Measurements from ENCODE around the gene NUDT16.

NUDT16 gene

DNA sequence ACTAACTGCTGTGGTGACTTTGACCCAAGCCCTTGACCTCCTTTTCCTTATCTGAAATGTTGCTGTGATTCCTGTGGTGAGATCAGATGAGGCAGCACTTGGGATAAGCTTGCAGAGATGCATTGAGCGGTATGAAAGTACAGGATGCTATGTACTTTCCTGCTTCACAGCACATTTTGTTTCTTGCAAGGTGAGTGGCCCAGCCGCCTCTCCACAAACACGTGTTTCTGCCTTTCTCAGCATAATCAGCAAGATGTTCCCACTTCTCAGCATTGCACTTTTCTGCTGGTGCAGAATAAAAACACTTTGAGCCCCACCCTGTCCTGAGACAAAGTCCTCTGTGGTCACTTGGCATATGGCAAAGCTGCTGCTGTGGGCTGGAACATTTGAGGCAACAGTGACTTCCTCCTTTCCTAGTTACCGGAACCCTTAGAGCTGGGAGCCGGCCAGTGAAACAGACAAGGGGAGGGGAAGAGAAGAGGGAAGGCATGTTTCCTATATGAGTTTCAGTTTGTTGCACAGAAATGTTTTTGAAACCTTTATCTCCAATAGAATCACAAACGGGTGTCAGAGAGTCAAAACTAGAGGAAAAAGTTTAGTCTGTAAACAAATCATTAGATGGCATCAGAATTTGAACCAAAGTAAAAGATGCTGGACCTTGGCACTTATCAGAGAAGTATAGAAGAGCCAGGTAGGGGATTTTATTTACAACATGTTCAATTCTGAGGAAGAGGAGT is 5.0 kb downstream of the NUDT16 start:
- peak; percentile 10 for DNase-seq

DNA sequence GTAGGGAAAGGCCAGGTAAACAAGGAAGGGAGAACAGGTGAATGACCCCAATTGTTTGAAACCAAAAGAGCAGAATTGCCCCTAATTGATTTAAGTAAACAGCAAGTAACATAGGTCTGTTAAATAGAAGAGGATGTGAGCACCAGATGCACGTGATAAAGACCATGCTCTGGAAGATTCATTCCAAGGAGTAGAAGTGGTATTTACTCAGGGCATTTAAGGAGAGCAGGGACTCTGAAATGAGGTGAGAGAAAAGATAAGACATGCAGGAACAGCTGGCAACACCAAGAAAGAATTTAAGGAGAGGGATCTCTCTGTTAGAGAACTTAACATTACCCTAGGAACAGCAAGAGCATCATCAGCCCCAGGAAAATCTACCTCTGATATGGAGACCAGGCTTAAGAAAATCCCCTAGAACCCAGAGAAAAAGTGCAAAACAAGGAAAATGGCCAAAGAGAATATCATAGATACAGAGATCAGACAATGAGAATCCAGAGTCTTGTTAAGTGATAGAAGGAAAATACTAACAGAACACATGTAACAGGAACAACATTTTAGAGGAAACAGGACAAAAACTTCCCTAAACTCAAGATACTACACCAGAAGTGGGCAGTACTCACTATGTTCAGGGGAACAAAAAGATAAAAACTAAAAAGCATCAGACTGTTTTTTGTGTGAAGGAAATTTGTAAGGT is 6.4 kb downstream of the NUDT16 start:
- DNase-seq, result no peak

DNA sequence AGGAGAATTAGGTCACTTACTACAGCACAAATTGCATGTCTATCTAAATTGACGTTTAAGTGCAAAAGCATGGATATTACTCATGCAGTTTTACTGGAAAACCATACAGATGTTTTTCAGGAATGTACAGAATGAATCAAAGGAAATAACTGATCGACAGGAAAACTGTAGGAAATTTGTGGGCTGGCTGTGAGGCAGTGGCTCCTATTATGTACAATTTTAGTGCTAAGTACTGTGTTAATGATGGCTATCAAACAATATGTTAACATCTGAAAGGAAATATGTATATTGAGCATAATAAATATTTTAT is 6.9 kb downstream of the NUDT16 start:
- DNase-seq, result no peak

DNA sequence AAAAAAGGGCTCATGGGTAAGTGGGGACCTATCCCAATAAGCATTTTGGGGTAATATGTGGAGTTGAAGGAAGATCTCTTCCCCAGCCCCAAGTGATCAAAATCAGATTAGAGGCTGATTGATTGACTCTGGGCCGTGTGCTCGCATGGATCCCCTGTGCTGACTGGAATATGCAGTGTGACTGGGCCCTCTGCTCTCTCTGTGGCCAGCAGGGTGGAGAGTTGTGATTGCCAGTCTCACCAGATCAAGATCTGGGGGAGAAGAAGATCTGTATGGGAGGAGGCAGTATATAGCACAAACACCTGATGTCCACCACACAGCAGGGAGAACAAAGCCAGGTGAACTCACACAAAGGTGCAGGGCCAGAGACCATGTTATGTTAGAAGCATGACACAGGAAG is 8.8 kb downstream of the NUDT16 start:
- DNase-seq, result no peak

- no peak for DNase-seq
Observed at GRCh38 chr3:131393051-131393450, 11.5 kb downstream of the NUDT16 start.

- DNase-seq, result no peak
Observed at GRCh38 chr3:131393868-131394267, 12.3 kb downstream of the NUDT16 start.

GRCh38 chr3:131394400-131394799 is 12.8 kb downstream of the NUDT16 start:
- DNase-seq, result no peak

- no peak for DNase-seq
Observed at GRCh38 chr3:131396170-131396569, 14.6 kb downstream of the NUDT16 start.

GRCh38 chr3:131397889-131398288 is 16.3 kb downstream of the NUDT16 start:
- DNase-seq, result no peak

- DNase-seq, result no peak
Observed at GRCh38 chr3:131401978-131402377, 20.4 kb downstream of the NUDT16 start.

DNA sequence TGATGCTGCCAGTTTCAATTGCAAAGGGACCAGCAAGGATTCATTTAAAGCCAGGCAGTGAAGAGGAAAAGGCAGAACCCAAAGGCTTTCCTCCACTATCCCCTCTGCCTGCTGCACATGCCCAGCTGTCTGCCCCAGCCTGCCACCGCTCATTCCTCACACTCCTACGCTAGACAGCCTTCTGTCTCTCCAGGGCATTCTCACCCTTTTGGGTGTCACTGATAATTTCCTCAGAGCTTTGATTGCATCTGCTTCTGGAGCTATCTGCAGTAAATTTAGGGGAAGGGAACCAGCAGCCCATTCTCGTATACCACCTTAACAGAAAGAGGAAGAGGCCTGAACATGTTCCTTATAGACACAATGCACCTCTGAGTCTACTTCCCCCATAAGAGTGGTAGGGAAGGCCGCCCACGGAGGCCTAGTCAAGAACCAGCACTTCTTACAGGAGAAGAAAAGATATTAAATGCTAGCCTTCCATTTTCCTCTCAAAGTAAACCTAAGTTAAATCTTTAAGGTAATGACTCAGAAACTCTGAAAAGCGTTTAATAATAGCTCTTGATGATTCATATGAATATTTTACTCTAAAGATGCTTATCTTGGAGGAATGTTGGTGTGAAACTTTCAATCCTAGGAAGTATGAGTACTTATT is 20.9 kb downstream of the NUDT16 start:
- no peak for DNase-seq

DNA sequence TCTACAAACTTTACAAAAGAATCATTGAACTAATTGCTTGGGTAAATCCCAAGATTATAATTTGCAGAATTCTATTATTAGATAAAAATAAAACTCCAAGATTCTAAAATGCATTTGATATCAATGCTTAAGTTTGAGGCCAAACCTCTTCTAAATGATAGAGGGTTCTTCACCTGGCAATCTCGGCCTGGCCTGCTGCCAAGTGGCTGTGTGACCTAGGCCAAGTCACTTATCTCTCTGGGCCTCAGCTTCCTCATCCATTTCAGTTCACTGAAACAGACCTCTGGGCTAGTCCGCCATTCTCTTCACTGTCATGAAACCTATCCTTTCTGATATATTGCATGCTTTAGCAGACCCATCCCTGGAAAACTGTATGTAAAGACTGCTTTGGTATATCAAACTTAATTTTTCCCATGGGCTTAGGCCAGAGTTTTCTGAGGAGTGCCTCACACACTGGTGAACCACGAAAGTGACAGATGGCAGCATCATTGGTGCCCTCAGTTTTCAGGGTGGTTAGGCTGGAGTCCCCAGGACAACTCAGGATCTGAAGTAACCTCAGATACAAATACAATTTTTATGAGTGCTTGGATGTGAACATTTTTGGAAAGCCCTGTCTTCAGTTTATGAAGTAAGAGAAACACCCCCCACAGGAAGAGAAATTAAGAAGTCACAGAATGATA is 21.8 kb downstream of the NUDT16 start:
- DNase-seq, result no peak

DNA sequence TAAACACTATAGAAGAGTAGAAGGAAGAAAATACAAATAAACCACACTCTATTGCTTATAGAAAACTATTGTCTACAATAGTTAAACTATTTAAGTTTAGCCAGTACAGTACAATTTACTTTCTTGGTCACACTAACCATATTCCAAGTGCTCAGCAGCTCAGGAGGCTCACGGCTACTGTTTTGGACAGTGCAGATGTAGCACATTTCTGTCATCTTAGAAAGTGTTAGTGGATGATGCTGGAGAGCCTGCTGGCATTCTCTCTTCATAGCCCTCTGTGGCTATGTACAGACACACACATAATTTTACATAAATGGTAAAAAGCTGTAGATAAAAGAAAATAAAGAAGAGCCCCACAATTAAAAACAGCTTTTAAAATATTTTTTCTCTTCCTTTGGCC is 23.8 kb downstream of the NUDT16 start:
- no peak for DNase-seq

GRCh38 chr3:131406274-131406673 is 24.7 kb downstream of the NUDT16 start:
- DNase-seq, result no peak

DNA sequence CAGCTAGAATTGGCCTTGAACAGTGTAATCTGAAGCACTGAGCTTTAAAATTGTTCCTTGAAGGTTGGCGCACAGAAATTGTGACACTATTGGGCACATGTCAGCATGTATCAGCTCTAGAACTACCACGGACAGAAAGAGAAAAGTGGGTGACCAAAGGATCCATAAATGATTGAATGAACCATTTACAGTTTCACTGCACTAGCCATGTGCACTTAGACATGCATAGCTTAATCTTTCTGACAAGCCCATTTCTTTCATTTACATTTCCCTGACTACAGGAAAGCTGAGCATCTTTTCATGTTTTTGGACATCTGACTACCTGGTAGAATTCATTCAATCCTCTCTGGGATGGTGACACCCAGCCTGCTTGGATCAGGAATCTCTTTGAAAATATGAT is 36.2 kb downstream of the NUDT16 start:
- DNase-seq, result no peak

DNA sequence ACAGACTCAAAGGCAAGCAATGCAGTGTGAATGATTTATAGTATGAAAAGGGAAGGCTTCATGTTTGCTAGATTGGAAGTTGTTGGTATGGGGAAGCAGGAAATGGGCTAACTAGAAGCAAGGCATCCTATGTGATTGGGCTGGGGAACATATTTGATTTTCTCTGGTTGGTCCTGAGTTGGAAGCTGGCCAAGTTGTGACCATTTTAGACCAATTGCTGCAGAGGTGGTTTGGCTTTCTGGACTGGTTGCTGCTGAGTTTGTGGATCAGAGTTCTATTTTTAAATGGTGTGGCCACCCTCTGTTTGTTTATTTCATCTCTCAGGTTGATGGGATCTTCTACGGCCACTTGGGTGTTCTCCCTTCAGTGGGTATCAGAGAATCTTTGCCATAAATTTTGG is 39.7 kb downstream of the NUDT16 start:
- DNase-seq, result no peak

DNA sequence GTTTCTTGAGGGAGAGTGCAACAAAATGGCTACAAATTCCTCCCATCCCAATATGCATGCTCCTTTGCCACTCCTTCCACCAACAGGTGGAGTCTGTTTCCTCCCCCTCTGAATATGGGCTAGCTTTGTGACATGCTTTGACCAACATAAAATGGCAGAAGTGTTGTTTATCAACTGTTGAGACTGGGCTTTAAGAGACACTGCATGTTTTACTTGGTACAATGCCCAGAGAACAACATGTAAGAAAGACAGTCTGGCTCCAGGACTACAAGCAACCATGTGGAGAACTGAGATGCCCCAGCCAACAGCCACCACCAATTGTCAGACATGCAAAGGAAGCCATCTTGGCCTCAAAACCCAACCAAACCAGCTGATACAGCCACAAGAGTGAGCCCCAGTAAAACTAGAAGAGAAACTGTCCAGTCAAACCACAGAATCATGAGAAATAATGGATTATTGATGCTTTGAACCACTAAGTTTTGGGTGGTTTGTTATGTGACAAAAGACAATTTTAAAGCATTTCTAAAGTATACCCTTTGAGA is 40.5 kb downstream of the NUDT16 start:
- no peak for DNase-seq

GRCh38 chr3:131427226-131427625 is 45.7 kb downstream of the NUDT16 start:
- DNase-seq, result no peak

DNA sequence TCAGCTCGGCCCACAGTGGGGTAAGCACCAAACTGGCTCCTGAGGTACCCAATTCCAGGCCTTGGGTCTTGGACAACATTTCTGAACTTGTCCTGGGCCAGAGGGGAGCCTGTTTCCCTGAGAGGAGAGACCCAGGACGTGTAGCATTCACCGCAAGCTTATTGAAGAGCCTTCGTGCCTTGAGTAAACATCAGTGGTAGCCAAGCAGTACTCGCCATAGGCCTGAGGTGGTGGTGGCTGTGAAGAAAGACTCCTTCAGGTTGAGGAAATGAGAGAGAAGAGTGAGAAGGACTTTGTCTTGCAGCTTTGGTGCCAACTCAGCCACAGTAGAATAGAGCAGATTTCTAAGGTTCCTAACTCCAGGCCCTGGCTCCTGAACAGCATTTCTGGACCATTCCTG is 50.2 kb downstream of the NUDT16 start:
- DNase-seq, result no peak

DNA sequence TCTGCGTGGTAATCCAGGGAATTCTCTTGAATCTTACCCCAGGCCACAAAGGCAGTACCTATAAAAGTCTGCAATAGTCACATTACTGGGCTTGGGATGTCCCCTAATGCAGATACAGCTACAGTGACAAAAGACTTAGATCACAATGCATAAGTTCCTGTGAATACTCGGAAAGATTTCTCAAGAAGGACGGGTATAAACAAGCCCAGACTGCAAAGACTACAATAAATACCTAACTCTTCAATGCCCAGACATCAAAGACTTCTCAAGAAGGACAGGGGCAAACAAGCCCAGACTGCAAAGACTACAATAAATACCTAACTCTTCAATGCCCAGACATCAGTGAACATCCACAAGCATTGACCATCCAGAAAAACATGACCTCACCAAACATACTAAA is 50.9 kb downstream of the NUDT16 start:
- no peak for DNase-seq

DNA sequence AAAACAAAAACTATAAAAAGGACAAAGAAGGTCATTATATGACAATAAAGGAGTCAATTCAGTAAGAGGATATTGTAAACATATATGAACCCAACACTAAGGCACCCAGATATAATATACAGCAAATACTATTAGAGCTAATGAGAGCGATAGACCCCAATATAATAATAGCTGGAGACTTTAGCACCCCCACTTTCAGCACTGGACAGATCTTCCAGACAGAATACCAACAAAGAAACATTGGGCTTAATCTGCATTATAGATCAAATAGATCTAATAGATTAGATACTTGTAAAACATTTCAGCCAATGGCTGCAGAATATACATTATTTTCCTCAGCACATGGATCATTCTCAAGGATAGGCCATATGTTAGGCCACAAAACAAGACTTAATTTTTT is 53.4 kb downstream of the NUDT16 start:
- DNase-seq, result no peak

Measured in CD4-positive, alpha-beta T cell treated with Interleukin-21 for 1 hour (primary cell).